PFSK-1 (cell line): ENCODE measurements around the gene CCDC197.

Experiments
- FOXP2 ChIP-seq: optimal IDR thresholded peaks from 2 replicates; pipeline ENCODE3; 2011; ENCODE audit warnings: borderline replicate concordance, control low read depth, inconsistent platforms; ENCODE audit not compliant: insufficient read depth; ENCODE audit errors: extremely low read length, extremely low read depth
- POLR2AphosphoS5 ChIP-seq: IDR thresholded peaks from 2 replicates; pipeline ENCODE4 v1.6.1; 2012; ENCODE audit warnings: low read depth, mild to moderate bottlenecking, control low read depth, low read length, moderate library complexity
- REST ChIP-seq, 2 experiments: IDR thresholded peaks; 2 replicates each; pipeline versions ENCODE4 v1.6.1 to v1.8.0; 2011 to 2012; ENCODE audit warnings: low read depth in 2 of 2, low read length in 2 of 2, control low read depth in 1 of 2, inconsistent platforms in 1 of 2, mild to moderate bottlenecking in 1 of 2, moderate library complexity in 1 of 2; ENCODE audit not compliant: insufficient read depth in 1 of 2
- SIN3A ChIP-seq: IDR thresholded peaks from 2 replicates; pipeline ENCODE4 v1.6.1; 2012; ENCODE audit warnings: mild to moderate bottlenecking, low read length, moderate library complexity, borderline replicate concordance; ENCODE audit not compliant: insufficient read depth

- TF ChIP-seq POLR2AphosphoS5 = no peak
- TF ChIP-seq REST (IDR thresholded peaks at IDR 0.05; ENCODE audit: insufficient read depth in 1 of 2, low read depth in 2 of 2, low read length in 2 of 2) = no peak
- no peak for TF ChIP-seq SIN3A
- TF ChIP-seq FOXP2 = no peak
Observed at GRCh38 chr14:94045101-94045500, 48.0 kb downstream of the CCDC197 start.
